Central memory CD8-positive, alpha-beta T cell (primary cell): ENCODE results near the gene CELF5.
"Not testable (repeated sequence)": the region's sequence is repeated elsewhere in the genome, so short reads cannot be mapped to it uniquely, and the experiment has no call there.

Experiments used
- ATAC-seq: fragments of 150-1000 bp; cut with Tn5 transposase; replicated peaks from 2 replicates; pipeline ENCODE4 v1.10.0; 2022; ENCODE audit warnings: mild to moderate bottlenecking, moderate FRiP score, moderate number of reproducible peaks; ENCODE audit not compliant: poor library complexity, severe bottlenecking; ENCODE audit errors: extremely low read depth
- DNase-seq, 2 donors: peaks; one replicate each; pipeline ENCODE4 v3.0.0; 2021; ENCODE audit warnings: low spot score in 2 of 2
- H3K27ac Mint-ChIP-seq: one replicate; pipeline ENCODE4 v1.8.0; 2022; ENCODE audit warnings: low read depth, mild to moderate bottlenecking, moderate library complexity, mixed read lengths
- H3K27me3 Mint-ChIP-seq: one replicate; pipeline ENCODE4 v1.8.0; 2022; ENCODE audit warnings: mixed read lengths
- H3K36me3 Mint-ChIP-seq: one replicate; pipeline ENCODE4 v1.8.0; 2022; ENCODE audit warnings: mild to moderate bottlenecking, moderate library complexity, mixed read lengths; ENCODE audit not compliant: insufficient read depth
- H3K4me1 Mint-ChIP-seq: one replicate; pipeline ENCODE4 v1.8.0; 2022; ENCODE audit warnings: mixed read lengths
- H3K4me3 Mint-ChIP-seq: one replicate; pipeline ENCODE4 v1.8.0; 2022; ENCODE audit warnings: mild to moderate bottlenecking, moderate library complexity, mixed read lengths
- H3K9me3 Mint-ChIP-seq: one replicate; pipeline ENCODE4 v1.8.0; 2022; ENCODE audit warnings: mixed read lengths

CELF5 gene

DNA sequence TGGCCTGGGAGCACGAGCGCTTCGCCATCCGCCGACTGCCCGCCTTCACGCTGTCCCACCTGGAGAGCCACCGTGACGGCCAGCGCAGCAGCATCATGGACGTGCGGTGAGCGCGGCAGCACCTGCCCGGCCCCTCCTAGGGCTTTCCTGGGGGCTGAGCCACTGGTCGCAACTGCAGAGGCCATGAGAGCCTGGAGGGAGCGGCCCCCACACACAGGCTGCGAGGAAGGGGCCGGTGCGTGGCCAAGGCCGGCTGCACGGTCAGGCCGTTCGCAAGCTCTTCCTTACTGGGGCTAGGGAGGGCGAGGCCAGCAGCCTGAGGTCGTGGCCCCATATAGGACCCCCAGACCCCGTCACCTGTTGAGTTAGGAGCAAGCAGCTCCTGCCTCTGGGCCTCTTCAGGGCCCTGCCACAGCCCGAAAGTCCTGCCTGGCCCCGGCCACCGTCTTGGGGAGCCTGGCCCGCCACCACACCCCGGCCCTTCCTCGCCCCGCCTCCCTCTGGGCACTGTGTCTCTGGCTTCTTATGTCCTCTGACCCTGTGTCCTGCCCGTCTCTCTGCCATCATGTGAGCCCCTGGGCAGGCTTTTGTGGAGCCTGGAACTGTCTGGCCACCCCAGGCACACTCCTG, 19.7 kb upstream of the CELF5 start:
- Mint-ChIP-seq H3K9me3 (no peaks in the 10 kb centered on the region), H3K36me3 (peaks cover 8% of the 10 kb centered on the region), H3K4me1 (no peaks in the 10 kb centered on the region), H3K27me3 (no peaks in the 10 kb centered on the region), H3K27ac (no peak overlapping the region), H3K4me3 (no peak overlapping the region)
- DNase-seq: no peak
- ATAC-seq: no peak

DNA sequence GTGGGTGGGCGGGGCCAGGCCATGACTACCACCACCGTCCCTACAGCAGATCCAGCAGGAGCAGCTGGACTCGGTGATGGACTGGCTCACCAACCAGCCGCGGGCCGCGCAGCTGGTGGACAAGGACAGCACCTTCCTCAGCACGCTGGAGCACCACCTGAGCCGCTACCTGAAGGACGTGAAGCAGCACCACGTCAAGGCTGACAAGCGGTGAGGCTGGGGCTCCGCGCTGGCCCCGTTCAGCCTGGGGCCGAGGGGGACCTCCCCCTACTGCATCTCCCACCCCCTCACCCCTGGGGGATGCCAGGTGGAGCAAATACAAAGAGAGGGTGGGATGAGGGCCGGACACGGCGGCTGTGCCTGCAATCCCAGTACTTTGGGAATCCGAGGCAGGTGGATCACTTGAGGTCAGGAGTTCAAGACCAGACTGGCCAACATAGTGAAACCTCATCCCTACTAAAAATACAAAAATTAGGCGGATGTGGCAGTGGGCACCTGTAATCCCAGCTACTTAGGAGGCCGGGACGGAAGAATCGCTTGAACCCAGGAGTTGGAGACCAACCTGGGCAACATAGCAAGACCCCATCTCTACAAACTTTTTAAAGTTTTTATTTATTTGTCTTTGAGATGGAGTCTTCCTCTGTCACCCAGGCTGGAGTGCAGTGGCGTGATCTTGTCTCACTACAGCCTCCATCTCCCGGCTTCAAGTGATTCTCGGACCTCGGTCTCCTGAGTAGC, 18.1 kb upstream of the CELF5 start:
- H3K4me3 Mint-ChIP-seq: no peak overlapping the region
- H3K27me3 Mint-ChIP-seq: no peaks in the 10 kb centered on the region
- H3K4me1 Mint-ChIP-seq: peaks cover 10% of the 10 kb centered on the region
- no peak for ATAC-seq
- H3K27ac Mint-ChIP-seq: no peak overlapping the region
- no peak for DNase-seq
- peaks cover 3% of the 10 kb centered on the region for H3K36me3 Mint-ChIP-seq
- no peaks in the 10 kb centered on the region for H3K9me3 Mint-ChIP-seq

DNA sequence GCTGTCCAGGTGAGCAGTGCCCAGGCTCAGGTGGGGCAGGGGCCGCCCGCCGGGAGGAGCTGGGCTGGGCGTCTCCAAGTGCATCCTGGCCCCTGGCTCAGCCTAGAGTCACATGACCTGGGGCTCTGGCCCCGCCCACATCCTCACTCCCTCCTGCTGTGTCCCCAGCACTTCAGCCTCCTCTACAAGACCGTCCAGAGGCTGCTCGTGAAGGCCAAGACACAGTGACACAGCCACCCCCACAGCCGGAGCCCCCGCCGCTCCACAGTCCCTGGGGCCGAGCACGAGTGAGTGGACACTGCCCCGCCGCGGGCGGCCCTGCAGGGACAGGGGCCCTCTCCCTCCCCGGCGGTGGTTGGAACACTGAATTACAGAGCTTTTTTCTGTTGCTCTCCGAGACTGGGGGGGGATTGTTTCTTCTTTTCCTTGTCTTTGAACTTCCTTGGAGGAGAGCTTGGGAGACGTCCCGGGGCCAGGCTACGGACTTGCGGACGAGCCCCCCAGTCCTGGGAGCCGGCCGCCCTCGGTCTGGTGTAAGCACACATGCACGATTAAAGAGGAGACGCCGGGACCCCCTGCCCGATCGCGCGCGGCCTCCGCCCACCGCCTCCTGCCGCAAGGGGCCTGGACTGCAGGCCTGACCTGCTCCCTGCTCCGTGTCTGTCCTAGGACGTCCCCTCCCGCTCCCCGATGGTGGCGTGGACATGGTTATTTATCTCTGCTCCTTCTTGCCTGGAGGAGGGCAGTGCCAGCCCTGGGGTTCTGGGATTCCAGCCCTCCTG, 16.8 kb upstream of the CELF5 start:
- Mint-ChIP-seq H3K4me3 (no peak overlapping the region), H3K9me3 (no peaks in the 10 kb centered on the region), H3K27ac (no peak overlapping the region), H3K4me1 (peaks cover 10% of the 10 kb centered on the region), H3K36me3 (peaks cover 1% of the 10 kb centered on the region), H3K27me3 (no peaks in the 10 kb centered on the region)
- DNase-seq (no peak), ATAC-seq (no peak)

DNA sequence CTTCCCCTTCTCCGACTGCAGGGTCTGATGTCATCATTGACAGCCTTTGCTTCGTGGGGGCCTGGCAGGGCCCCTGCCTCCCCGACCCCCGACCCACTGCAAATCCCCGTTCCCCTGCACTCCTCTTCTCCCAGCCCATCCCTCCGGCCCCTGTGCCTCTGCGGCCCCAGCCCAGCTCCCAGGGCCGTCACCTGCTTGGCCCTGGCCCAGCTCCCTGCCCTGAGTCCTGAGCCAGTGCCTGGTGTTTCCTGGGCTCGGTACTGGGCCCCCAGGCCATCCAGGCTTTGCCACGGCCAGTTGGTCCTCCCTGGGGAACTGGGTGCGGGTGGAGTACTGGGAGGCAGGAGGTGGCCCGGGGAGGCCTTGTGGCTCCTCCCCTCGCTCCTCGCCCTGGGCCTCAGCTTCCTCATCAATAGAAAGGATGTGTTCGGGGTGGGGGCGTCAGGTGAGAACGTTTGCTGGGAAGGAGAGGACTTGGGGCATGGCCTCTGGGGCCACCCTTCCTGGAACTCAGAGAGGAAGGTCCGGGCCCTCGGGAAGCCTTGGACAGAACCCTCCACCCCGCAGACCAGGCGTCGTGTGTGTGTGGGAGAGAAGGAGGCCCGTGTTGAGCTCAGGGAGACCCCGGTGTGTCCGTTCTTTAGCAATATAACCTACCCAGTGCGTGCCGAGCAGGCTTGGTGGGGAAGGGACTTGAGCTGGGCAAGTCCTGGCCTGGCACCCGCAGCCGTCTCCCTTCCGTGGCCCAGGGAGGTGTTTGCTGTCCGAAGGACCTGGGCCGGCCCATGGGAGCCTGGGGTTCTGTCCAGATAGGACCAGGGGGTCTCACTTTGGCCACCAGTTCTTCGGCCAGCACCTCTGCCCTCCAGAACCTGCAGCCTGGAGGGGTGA, 15.9 kb upstream of the CELF5 start:
- Mint-ChIP-seq H3K36me3 (peaks cover 1% of the 10 kb centered on the region), H3K27ac (no peak overlapping the region), H3K27me3 (no peaks in the 10 kb centered on the region), H3K9me3 (no peaks in the 10 kb centered on the region), H3K4me3 (no peak overlapping the region), H3K4me1 (peaks cover 10% of the 10 kb centered on the region)
- no peak for ATAC-seq
- no peak for DNase-seq

DNA sequence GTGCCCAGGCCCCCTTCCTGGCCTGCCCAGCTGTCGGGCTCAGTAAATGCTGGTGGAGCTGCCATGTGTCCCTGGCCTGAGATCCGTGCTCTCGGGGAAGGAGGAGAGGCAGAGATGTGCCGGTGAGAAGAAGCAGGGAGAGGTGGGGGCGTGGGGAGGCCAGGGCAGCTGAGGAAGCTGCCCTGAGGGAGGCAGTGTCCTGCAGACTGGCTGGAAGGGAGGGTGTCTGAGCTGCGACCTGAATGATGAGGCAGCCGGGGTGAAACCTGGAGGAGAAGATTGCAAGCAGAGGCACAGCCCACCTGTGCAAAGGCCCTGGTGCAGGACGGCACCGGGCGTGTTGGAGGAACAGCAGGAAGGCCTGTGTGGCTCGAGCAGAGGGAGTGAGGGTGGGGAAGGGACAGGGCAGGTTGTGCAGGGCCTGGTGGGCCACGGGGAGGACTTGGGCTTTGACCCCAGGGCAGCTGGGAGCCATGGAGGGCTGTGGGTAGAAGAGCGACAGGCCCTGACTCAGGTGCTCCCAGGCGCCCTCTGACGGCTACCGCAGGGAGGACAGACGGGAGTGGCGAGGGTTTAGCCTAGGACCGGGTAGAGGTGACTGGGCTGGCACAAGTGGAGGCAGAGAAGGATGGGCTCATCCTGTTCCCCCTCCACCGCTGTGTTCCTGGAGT, 14.0 kb upstream of the CELF5 start:
- H3K4me3 Mint-ChIP-seq: no peak overlapping the region
- H3K9me3 Mint-ChIP-seq: no peaks in the 10 kb centered on the region
- H3K27me3 Mint-ChIP-seq: no peaks in the 10 kb centered on the region
- no peak overlapping the region for H3K27ac Mint-ChIP-seq
- H3K36me3 Mint-ChIP-seq: no peaks in the 10 kb centered on the region
- ATAC-seq (peak; percentile 72), DNase-seq (peak; percentile 51 to 59)
- peaks cover 10% of the 10 kb centered on the region for H3K4me1 Mint-ChIP-seq

DNA sequence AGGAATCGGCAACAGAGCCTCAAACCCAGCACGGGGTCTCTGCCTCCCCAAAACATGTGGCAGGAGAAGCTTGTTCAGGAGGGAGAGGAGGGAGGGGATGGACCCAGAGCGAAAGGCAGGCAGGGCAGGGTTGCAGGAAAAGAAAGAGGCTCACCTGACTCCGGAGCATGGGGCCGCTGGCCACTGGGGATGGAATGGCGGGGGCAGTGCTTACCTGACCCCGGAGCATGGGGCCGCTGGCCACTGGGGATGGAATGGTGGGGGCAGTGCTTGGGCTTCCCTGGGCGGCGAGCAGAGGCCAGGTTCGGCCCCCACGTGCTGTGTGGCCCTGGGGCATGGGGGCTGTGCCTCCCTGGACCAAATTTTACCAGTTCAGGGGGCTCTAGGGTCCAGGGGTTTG, 13.3 kb upstream of the CELF5 start:
- no peak for DNase-seq
- no peak for ATAC-seq
- Mint-ChIP-seq H3K4me1 (peaks cover 10% of the 10 kb centered on the region), H3K4me3 (no peak overlapping the region), H3K9me3 (no peaks in the 10 kb centered on the region), H3K27me3 (no peaks in the 10 kb centered on the region), H3K36me3 (no peaks in the 10 kb centered on the region), H3K27ac (no peak overlapping the region)

DNA sequence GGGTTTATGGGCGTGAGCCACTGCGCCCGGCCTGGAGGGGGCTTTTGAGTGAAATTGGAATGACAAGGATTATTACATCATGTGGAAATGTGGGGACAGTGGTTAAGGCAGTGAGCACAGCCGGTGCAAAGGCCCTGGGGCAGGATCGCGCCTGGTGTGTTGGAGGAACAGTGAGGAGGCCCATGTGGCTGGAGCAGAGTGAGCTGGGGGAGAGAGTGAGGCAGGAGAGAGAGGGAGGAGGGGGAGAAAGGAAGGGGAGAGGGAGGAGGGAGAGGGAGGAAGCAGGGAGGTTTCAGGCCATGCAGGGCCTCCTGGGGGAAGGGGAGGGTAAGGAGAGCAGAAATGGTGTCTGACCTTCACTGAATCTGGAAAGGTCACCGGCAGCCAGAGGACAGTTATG, 11.3 kb upstream of the CELF5 start:
- H3K4me1 Mint-ChIP-seq: peaks cover 10% of the 10 kb centered on the region
- peak overlapping the region; percentile 49 for H3K27ac Mint-ChIP-seq
- peaks cover 5% of the 10 kb centered on the region for H3K36me3 Mint-ChIP-seq
- ATAC-seq: no peak
- no peak for DNase-seq
- no peaks in the 10 kb centered on the region for H3K9me3 Mint-ChIP-seq
- no peak overlapping the region for H3K4me3 Mint-ChIP-seq
- H3K27me3 Mint-ChIP-seq: no peaks in the 10 kb centered on the region

DNA sequence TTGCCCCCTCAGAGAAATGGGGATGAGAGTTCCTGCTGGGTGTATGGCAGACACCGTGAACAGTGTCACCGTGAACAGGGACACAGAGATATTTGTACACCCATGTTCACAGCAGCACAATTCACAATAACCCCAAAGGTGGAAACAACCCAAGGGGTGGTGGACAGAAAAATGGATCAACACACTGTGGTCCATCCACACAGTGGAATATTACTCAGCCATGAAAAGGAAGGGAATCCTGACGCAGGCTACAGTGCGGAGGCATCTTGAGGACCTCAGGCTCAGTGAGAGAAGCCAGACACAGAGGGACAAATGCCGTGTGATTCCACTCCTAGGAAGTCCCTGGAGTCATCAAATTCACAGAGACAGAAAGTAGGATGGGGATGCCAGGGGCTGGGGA, 7.6 kb upstream of the CELF5 start:
- no peak for DNase-seq
- no peaks in the 10 kb centered on the region for H3K9me3 Mint-ChIP-seq
- peaks cover 5% of the 10 kb centered on the region for H3K36me3 Mint-ChIP-seq
- no peaks in the 10 kb centered on the region for H3K4me1 Mint-ChIP-seq
- H3K4me3 Mint-ChIP-seq: no peak overlapping the region
- no peak overlapping the region for H3K27ac Mint-ChIP-seq
- ATAC-seq: no peak
- no peaks in the 10 kb centered on the region for H3K27me3 Mint-ChIP-seq

DNA sequence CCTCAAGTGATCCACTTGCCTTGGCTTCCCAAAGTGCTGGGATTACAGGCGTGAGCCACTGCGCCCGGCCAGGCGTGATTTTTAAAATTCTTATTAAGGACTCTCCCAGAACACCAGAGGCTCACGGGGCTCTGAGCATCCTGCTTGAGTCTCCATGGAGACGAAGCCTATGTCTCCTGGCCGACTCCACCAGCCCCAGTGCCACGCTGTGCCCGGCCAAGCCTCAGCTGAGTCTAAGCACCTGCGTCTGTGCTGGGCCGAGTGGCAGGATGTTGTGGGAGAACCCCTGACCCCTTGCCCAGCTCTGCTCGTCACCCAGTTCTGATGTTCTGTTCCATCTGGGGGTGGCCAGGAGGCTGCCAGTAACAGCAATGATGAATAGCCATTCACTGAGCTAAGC, 3.9 kb upstream of the CELF5 start:
- peaks cover 6% of the 10 kb centered on the region for H3K36me3 Mint-ChIP-seq
- ATAC-seq: no peak
- H3K27ac Mint-ChIP-seq: no peak overlapping the region
- H3K4me3 Mint-ChIP-seq: no peak overlapping the region
- no peaks in the 10 kb centered on the region for H3K27me3 Mint-ChIP-seq
- no peaks in the 10 kb centered on the region for H3K4me1 Mint-ChIP-seq
- DNase-seq: no peak
- no peaks in the 10 kb centered on the region for H3K9me3 Mint-ChIP-seq

DNA sequence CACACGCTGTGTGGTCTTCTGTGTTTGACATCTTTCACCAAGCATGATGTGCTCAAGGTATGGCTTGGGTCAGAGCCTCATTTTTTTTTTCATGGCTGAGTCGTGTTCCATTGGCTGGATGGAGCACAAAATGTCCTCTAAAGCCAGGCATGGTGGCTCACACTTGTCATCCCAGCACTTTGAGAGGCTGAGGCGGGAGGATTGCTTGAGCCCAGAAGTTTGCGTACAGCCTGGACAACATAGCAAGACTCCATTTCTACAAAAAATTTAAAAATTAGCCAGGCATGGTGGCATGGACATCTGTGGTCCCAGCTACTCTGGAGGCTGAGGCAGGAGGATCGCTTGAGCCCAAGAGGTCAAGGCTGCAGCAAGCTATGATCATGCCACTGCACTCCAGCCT, 2.9 kb upstream of the CELF5 start:
- not testable (repeated sequence) for H3K27ac Mint-ChIP-seq, H3K9me3 Mint-ChIP-seq, ATAC-seq, DNase-seq, H3K4me3 Mint-ChIP-seq, H3K4me1 Mint-ChIP-seq, H3K27me3 Mint-ChIP-seq
- peaks cover 11% of the 10 kb centered on the region for H3K36me3 Mint-ChIP-seq

DNA sequence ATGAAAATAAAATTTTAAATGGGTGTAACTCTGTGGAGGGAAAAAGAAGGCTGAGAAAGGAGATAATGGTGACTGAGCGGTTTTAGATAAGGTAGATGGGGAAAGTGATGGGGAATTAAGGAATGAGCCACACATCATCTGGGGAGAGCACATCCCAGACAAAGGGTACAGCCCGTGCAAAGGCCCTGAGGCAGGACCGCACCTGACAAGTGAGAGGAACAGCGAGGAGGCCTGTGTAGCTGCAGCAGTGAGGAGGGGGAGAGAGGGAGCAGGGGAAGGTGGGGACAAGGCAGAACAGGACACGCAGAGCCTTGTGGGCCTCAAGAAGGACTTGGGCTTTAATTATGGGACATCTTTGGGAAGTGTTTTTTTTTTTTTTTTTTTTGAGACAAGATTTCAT, 1.8 kb upstream of the CELF5 start:
- H3K36me3 Mint-ChIP-seq: peaks cover 7% of the 10 kb centered on the region
- no peak for DNase-seq
- H3K27ac Mint-ChIP-seq: no peak overlapping the region
- H3K4me1 Mint-ChIP-seq: no peaks in the 10 kb centered on the region
- no peak overlapping the region for H3K4me3 Mint-ChIP-seq
- ATAC-seq: no peak
- H3K9me3 Mint-ChIP-seq: no peaks in the 10 kb centered on the region
- peaks cover 17% of the 10 kb centered on the region for H3K27me3 Mint-ChIP-seq

DNA sequence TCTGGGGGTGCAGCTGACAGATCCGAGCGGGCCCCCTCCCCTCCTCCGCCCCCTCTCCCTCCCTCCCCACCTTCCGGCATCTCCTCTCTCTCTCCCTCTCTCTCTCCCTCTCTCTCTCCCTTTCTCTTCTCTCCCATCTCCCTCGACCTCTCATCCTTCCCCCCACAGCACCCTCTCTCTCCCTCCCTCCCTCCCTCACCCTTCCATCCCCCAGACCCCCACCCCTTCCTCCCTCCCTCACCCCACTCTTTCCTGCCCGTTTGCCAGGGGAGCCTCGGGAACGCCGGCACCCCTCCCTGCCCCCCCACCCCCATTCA, 666 bp downstream of the CELF5 start:
- Mint-ChIP-seq H3K36me3 (peaks cover 7% of the 10 kb centered on the region), H3K27me3 (peaks cover 24% of the 10 kb centered on the region), H3K27ac (no peak overlapping the region), H3K4me1 (no peaks in the 10 kb centered on the region), H3K9me3 (no peaks in the 10 kb centered on the region), H3K4me3 (peak overlapping the region; percentile 18)
- DNase-seq: no peak
- ATAC-seq: no peak
